PC-3 (cell line): ENCODE measurements around the gene GNB3.
A peak's percentile ranks its signal among the peaks of the same experiment; 100 is the strongest.

ENCODE experiments used
- CTCF ChIP-seq: fragments of 300-600 bp; sonication (generic); conservative IDR thresholded peaks from 2 replicates; pipeline ENCODE4 v1.5.1; 2017; ENCODE audit warnings: antibody characterized with exemption, low read depth, mild to moderate bottlenecking, low read length
- EZH2 ChIP-seq: fragments of 300-600 bp; sonication (generic); IDR thresholded peaks from one replicate; pipeline ENCODE4 v1.6.1; 2017; ENCODE audit warnings: antibody characterized with exemption, mild to moderate bottlenecking, low read length; ENCODE audit not compliant: unreplicated experiment
- EZH2phosphoT487 ChIP-seq: fragments of 300-600 bp; sonication (generic); IDR thresholded peaks from 2 replicates; pipeline ENCODE4 v1.6.1; 2018; ENCODE audit warnings: mild to moderate bottlenecking, antibody characterized with exemption, low read length, borderline replicate concordance

- TF ChIP-seq CTCF: 0 out of 2 replicates have a peak, but pooled peaks have one; percentile 12
- no peak for TF ChIP-seq EZH2phosphoT487
- no peak for TF ChIP-seq EZH2
These were observed 2.6 kb downstream of the GNB3 start for GRCh38 chr12:6843118-6843902.
